NT2/D1 (cell line): ENCODE measurements around the gene SLC5A8.

Source experiments
- YY1 ChIP-seq: IDR thresholded peaks from 2 replicates; pipeline ENCODE4 v1.6.1; 2011; ENCODE audit not compliant: insufficient read length, insufficient read depth
- ZNF274 ChIP-seq: IDR thresholded peaks from 2 replicates; pipeline ENCODE4 v1.6.1; 2011; ENCODE audit warnings: mild to moderate bottlenecking, low read depth, low read length

- TF ChIP-seq YY1 (no peak), ZNF274 (no peak)
Measured at GRCh38 chr12:101116911-101117310, 93.1 kb downstream of the SLC5A8 start.
